Transverse colon (tissue), 3 donors: ENCODE measurements around the gene CMC1.

Source experiments
- POLR2A ChIP-seq: fragments of 450-650 bp; IDR thresholded peaks from one replicate; pipeline ENCODE4 v1.6.1; 2016; ENCODE audit warnings: antibody characterized with exemption, mild to moderate bottlenecking, moderate library complexity
- TF ChIP-seq, protein P1 (sequence below), 5 experiments: fragments of 200-600 bp in 3 of 5; fragments of 450-650 bp in 2 of 5; sonication (generic) in 3 of 5; IDR thresholded peaks; 1 replicate in 2 of 5; 2 replicates in 3 of 5; pipeline ENCODE4 v1.5.1; 2016 to 2017; ENCODE audit warnings: antibody characterized with exemption in 5 of 5, inconsistent platforms in 3 of 5, mild to moderate bottlenecking in 2 of 5, moderate library complexity in 1 of 5

DNA sequence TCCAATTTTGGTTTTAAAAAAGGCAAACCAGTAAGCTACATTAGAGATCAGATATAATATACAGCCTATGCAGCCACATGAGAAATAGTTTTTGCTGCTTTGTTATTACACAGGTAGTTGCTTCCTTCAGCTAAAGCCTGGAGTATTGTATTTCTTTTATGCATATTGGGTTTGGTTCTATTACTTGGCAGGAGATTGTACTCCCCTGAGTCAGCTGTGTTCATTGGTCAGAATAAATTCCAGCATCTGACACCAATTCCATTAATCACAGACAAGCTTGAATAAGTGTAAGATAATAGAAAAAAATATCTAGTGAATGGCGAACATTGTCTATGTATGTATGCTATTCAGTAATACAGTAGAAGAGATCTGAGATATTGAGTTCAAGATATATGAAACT lies 81.0 kb downstream of the CMC1 start:
- TF ChIP-seq, protein P1, sequence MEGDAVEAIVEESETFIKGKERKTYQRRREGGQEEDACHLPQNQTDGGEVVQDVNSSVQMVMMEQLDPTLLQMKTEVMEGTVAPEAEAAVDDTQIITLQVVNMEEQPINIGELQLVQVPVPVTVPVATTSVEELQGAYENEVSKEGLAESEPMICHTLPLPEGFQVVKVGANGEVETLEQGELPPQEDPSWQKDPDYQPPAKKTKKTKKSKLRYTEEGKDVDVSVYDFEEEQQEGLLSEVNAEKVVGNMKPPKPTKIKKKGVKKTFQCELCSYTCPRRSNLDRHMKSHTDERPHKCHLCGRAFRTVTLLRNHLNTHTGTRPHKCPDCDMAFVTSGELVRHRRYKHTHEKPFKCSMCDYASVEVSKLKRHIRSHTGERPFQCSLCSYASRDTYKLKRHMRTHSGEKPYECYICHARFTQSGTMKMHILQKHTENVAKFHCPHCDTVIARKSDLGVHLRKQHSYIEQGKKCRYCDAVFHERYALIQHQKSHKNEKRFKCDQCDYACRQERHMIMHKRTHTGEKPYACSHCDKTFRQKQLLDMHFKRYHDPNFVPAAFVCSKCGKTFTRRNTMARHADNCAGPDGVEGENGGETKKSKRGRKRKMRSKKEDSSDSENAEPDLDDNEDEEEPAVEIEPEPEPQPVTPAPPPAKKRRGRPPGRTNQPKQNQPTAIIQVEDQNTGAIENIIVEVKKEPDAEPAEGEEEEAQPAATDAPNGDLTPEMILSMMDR (IDR thresholded peaks at IDR 0.05) = no peak
- TF ChIP-seq POLR2A = no peak
